HepG2 (cell line): ENCODE measurements around the gene KCNMB2. TPM values are rescaled to one million over a fixed set of nuclear protein-coding genes. Genes with fewer than 3 reads are reported as not detected.
A peak's percentile ranks its signal among the peaks of the same experiment; 100 is the strongest.

Experiments used
- ATAC-seq: fragments of 200-7000 bp; cut with Tn5 transposase; 3 replicates; pipeline ENCODE4 v1.9.1; 2020; ENCODE audit warnings: mild to moderate bottlenecking, moderate library complexity
- BruUV-seq: library from RNA; stranded (reverse); fragments of 400-500 nt; replicated peaks from 2 replicates; lab custom pipeline; 2021; lab: Mats Ljungman, UMichigan
- CTCF ChIA-PET: fragments of 300-600 bp; formaldehyde crosslinking; extraction: SDS; loops from one replicate; lab custom pipeline; 2021; ENCODE audit warnings: low total read pairs, inconsistent platforms, low intra/inter-chr PET ratio; lab: Yijun Ruan, JAX
- POLR2A ChIA-PET: fragments of 350-600 bp; sonication (Branson Sonifier 250); formaldehyde crosslinking; loops from one replicate; lab custom pipeline; 2020; ENCODE audit warnings: antibody characterized with exemption, inconsistent platforms; lab: Yijun Ruan, JAX
- DNase-seq: peaks from one replicate; pipeline ENCODE4 v3.0.0-alpha.2; 2015; ENCODE audit warnings: low spot score
- FAIRE-seq: peaks from 3 replicates; lab custom pipeline; 2011; peaks lifted over from hg19 to GRCh38; lab: Jason Lieb, UNC
- H2AFZ ChIP-seq: one replicate; pipeline ENCODE4 v1.6.1; 2011; ENCODE audit warnings: low read length, inconsistent platforms
- H3K27ac ChIP-seq: fragments of 300-600 bp; 3 replicates; pipeline ENCODE4 v1.8.0; 2011; ENCODE audit warnings: mixed run types, mild to moderate bottlenecking, mixed read lengths, low read length, inconsistent platforms; ENCODE audit not compliant: insufficient read depth; ENCODE audit errors: extremely low read length
- H3K27me3 ChIP-seq, 2 experiments: fragments of 200-600 bp in 1 of 2; 2 replicates in 1 of 2; 3 replicates in 1 of 2; pipeline versions ENCODE4 v1.6.0 to v1.8.0; 2011; ENCODE audit warnings: low read length in 2 of 2, mild to moderate bottlenecking in 2 of 2, moderate library complexity in 2 of 2, inconsistent platforms in 1 of 2; ENCODE audit not compliant: insufficient read depth in 2 of 2, control insufficient read depth in 1 of 2
- H3K36me3 ChIP-seq, 2 experiments: fragments of 200-600 bp in 1 of 2; replicated peaks in 1 of 2; 2 replicates in 1 of 2; 3 replicates in 1 of 2; pipeline versions ENCODE4 v1.5.1 to v1.8.0; 2011; ENCODE audit warnings: low read length in 2 of 2, inconsistent platforms in 1 of 2; ENCODE audit not compliant: insufficient read depth in 2 of 2, control insufficient read depth in 1 of 2
- H3K4me1 ChIP-seq: 2 replicates; pipeline ENCODE4 v1.5.1; 2012; ENCODE audit warnings: low read length, inconsistent platforms; ENCODE audit not compliant: insufficient read depth
- H3K4me2 ChIP-seq: 2 replicates; pipeline ENCODE4 v1.6.0; 2011; ENCODE audit warnings: low read depth, low read length, inconsistent platforms
- H3K4me3 ChIP-seq, 3 experiments: fragments of 200-600 bp in 1 of 3; sonication (generic), shearing (Covaris generic) in 1 of 3; replicated peaks in 1 of 3; 2 replicates each; pipeline ENCODE4 v1.5.1; 2011 to 2016; ENCODE audit warnings: low read length in 3 of 3, inconsistent platforms in 2 of 3, low read depth in 2 of 3, mild to moderate bottlenecking in 2 of 3, control low read depth in 1 of 3, mixed read lengths in 1 of 3; ENCODE audit not compliant: insufficient read depth in 1 of 3
- H3K79me2 ChIP-seq: one replicate; pipeline ENCODE4 v1.6.1; 2011; ENCODE audit warnings: low read length, inconsistent platforms; ENCODE audit not compliant: insufficient read depth
- H3K9ac ChIP-seq: 2 replicates; pipeline ENCODE4 v1.6.0; 2011; ENCODE audit warnings: mild to moderate bottlenecking, low read depth, low read length, inconsistent platforms; ENCODE audit not compliant: insufficient read depth
- H3K9me3 ChIP-seq: 2 replicates; pipeline ENCODE4 v1.5.1; 2012; ENCODE audit warnings: mild to moderate bottlenecking, low read length
- H4K20me1 ChIP-seq: 2 replicates; pipeline ENCODE4 v1.6.0; 2011; ENCODE audit warnings: inconsistent platforms, mild to moderate bottlenecking, low read length, moderate library complexity; ENCODE audit not compliant: insufficient read depth
- CEBPB ChIP-seq: IDR thresholded peaks from 2 replicates; pipeline ENCODE4 v1.6.1; 2011; ENCODE audit warnings: low read depth, low read length, improper control_type of control experiment, borderline replicate concordance
- NBN ChIP-seq: fragments of 450-650 bp; conservative IDR thresholded peaks from 2 replicates; pipeline ENCODE4 v1.6.1; 2017
- ZBTB44 ChIP-seq: sonication (generic); formaldehyde crosslinking; IDR thresholded peaks from 2 replicates; pipeline ENCODE4 v1.4.0; 2020; ENCODE audit warnings: missing genetic modification reagents
- WGBS: methylation state at CpG from one replicate; pipeline ENCODE4 v1.1.6; 2017; ENCODE audit warnings: low lambda C conversion rate; 5-methylcytosine and 5-hydroxymethylcytosine counted together
- in situ Hi-C: cut with HindIII; loops from 2 replicates; pipeline ENCODE4 v1.10.0; 2017; ENCODE audit warnings: low pct_unique_long_range_greater_than_20kb; ENCODE audit not compliant: extremely low pct_ligation_motif_present
- intact Hi-C: fragments of 100-400 bp; cut with micrococcal nuclease; formaldehyde crosslinking; loops from one replicate; pipeline ENCODE4 v1.10.0; 2022; ENCODE audit not compliant: unreplicated experiment
- polyA plus RNA-seq, 8 experiments: library from polyadenylated mRNA; depleted of rRNA in 3 of 8; stranded (reverse) in 7 of 8; unstranded in 1 of 8; fragments of >200 nt; fragmentation: Illumina TruSeq in 4 of 8; extraction: Trizol in 4 of 8; gene quantifications; 2 replicates each; pipeline versions ENCODE4 v1.2.1 to v1.2.3, GENCODE V29; 2011 to 2016; ENCODE audit warnings: low read depth in 4 of 8, missing spikeins in 1 of 8, mixed read lengths in 1 of 8; ENCODE audit not compliant: insufficient read depth in 1 of 8
- total RNA-seq, 5 experiments: library from RNA; depleted of rRNA; stranded (reverse); fragments of >200 nt; fragmentation: Illumina TruSeq; extraction: Trizol; gene quantifications; 2 replicates each; pipeline ENCODE4 v1.2.3, GENCODE V29; 2016; ENCODE audit warnings: low read depth in 1 of 5

The KCNMB2 gene
- total and polyA plus RNA-seq, 2 of the 13 experiments (the other 11 are each of a cell fraction or from before 2014, with no cell fraction given): not detected

- intact Hi-C loops (no loop called here), in situ Hi-C loops (no loop called here)
- Histone ChIP-seq H3K79me2 (no peaks in the 10 kb centered on the region), H3K9me3 (no peaks in the 10 kb centered on the region), H3K27me3 (no peaks in the 10 kb centered on the region), H3K36me3 (no peaks in the 10 kb centered on the region), H3K27ac (no peak overlapping the region), H2AFZ (no peak overlapping the region), H3K4me1 (no peaks in the 10 kb centered on the region), H3K4me2 (no peak overlapping the region), H3K9ac (no peak overlapping the region), H4K20me1 (no peaks in the 10 kb centered on the region), H3K4me3 (no peak overlapping the region)
- FAIRE-seq: no peak
- no peak for DNase-seq
- CTCF ChIA-PET: no interaction called here
- ATAC-seq: no peak
- no TSS peak for BruUV-seq
- POLR2A ChIA-PET: no interaction called here
- WGBS: 0% methylated on average over 1 of the region's 1 CpG
- TF ChIP-seq ZBTB44 (CRISPR knock-in tag): no peak
Observed at GRCh38 chr3:178718995-178719635, 182.9 kb downstream of the KCNMB2 start.

GRCh38 chr3:178732824-178733223 lies 196.6 kb downstream of the KCNMB2 start:
- H2AFZ ChIP-seq: no peak overlapping the region
- H3K4me1 ChIP-seq: no peaks in the 10 kb centered on the region
- ChIA-PET POLR2A (no interaction called here), CTCF (no interaction called here)
- WGBS: 25% methylated on average over 4 of the region's 4 CpGs
- H3K9ac ChIP-seq: no peak overlapping the region
- H3K4me2 ChIP-seq: no peak overlapping the region
- in situ Hi-C loops (no loop called here), intact Hi-C loops (no loop called here)
- no TSS peak for BruUV-seq
- H3K79me2 ChIP-seq: no peaks in the 10 kb centered on the region
- FAIRE-seq (no peak), DNase-seq (no peak), ATAC-seq (no peak)
- no peak for TF ChIP-seq NBN
- TF ChIP-seq CEBPB: peak; percentile 75
- H3K9me3 ChIP-seq: no peaks in the 10 kb centered on the region
- no peaks in the 10 kb centered on the region for H3K36me3 ChIP-seq
- H4K20me1 ChIP-seq: no peaks in the 10 kb centered on the region
- no peak overlapping the region for H3K27ac ChIP-seq
- H3K27me3 ChIP-seq: no peaks in the 10 kb centered on the region; a peak in 1 of 5 replicates
- no peak overlapping the region for H3K4me3 ChIP-seq
